ENCODE data around the gene CEP85.

Gene CEP85

GRCh38 chr1:26277261-26277661 is 43.3 kb downstream of the CEP85 start:
- Mint-ChIP-seq H3K27ac (peak overlapping the region; percentile 94), H3K4me1 (ENCODE audit: low read depth) (peaks cover 82% of the 10 kb centered on the region), H3K36me3 (ENCODE audit: low read depth) (peaks cover 72% of the 10 kb centered on the region), H3K27me3 (no peaks in the 10 kb centered on the region), H3K9me3 (no peaks in the 10 kb centered on the region), H3K4me3 (peak overlapping the region; percentile 53)
- intact Hi-C loops (cut with micrococcal nuclease), result loop anchor here (10.0 kb wide), 1 partner anchor 118 kb away; no protein-coding TSS in a partner anchor

- intact Hi-C loops (cut with micrococcal nuclease), result loop anchor here (1.0 to 10.0 kb wide), 2 partner anchors 10 to 117 kb away; no protein-coding TSS in a partner anchor
- H3K4me1 Mint-ChIP-seq (ENCODE audit: low read depth), result peaks cover 84% of the 10 kb centered on the region
- no peak overlapping the region for H3K4me3 Mint-ChIP-seq
- no peaks in the 10 kb centered on the region for H3K27me3 Mint-ChIP-seq
- H3K9me3 Mint-ChIP-seq, result no peaks in the 10 kb centered on the region
- peak overlapping the region; percentile 94 for H3K27ac Mint-ChIP-seq
- peaks cover 72% of the 10 kb centered on the region for H3K36me3 Mint-ChIP-seq (ENCODE audit: low read depth)
These were observed 43.7 kb downstream of the CEP85 start for GRCh38 chr1:26277719-26278118.

- H3K27me3 Mint-ChIP-seq, result no peaks in the 10 kb centered on the region
- peaks cover 86% of the 10 kb centered on the region for H3K4me1 Mint-ChIP-seq (ENCODE audit: low read depth)
- H3K9me3 Mint-ChIP-seq, result no peaks in the 10 kb centered on the region
- intact Hi-C loops (cut with micrococcal nuclease), result loop anchor here (1.0 to 10.0 kb wide), 2 partner anchors 9 to 116 kb away; no protein-coding TSS in a partner anchor
- H3K4me3 Mint-ChIP-seq, result no peak overlapping the region
- H3K36me3 Mint-ChIP-seq (ENCODE audit: low read depth), result peaks cover 73% of the 10 kb centered on the region
- H3K27ac Mint-ChIP-seq, result peak overlapping the region; percentile 94
These were observed 44.3 kb downstream of the CEP85 start for GRCh38 chr1:26278303-26278702.

GRCh38 chr1:26278724-26279455 is 44.9 kb downstream of the CEP85 start:
- Mint-ChIP-seq H3K27ac (peak overlapping the region; percentile 94), H3K27me3 (no peaks in the 10 kb centered on the region), H3K36me3 (ENCODE audit: low read depth) (peaks cover 79% of the 10 kb centered on the region), H3K4me1 (ENCODE audit: low read depth) (peaks cover 92% of the 10 kb centered on the region), H3K4me3 (peak overlapping the region; percentile 86), H3K9me3 (no peaks in the 10 kb centered on the region)
- intact Hi-C loops (cut with micrococcal nuclease), result loop anchor here (1.0 to 10.0 kb wide), 2 partner anchors 8 to 116 kb away; no protein-coding TSS in a partner anchor

GRCh38 chr1:26279456-26280332 is 45.7 kb downstream of the CEP85 start, which contains the start of gene SH3BGRL3:
SH3BGRL3 (plus strand) TSS chr1:26280086; CDS start chr1:26280156, 70 bp downstream.
- Mint-ChIP-seq H3K36me3 (ENCODE audit: low read depth) (peaks cover 80% of the 10 kb centered on the region), H3K4me1 (ENCODE audit: low read depth) (peaks cover 92% of the 10 kb centered on the region), H3K4me3 (peak within 1 kb of the TSS; percentile 86), H3K27me3 (no peaks in the 10 kb centered on the region), H3K9me3 (no peaks in the 10 kb centered on the region), H3K27ac (peak within 1 kb of the TSS; percentile 94)
- intact Hi-C loops (cut with micrococcal nuclease), result loop anchor here (10.0 kb wide), 1 partner anchor 115 kb away; no protein-coding TSS in a partner anchor

- H3K4me1 Mint-ChIP-seq (ENCODE audit: low read depth), result peaks cover 92% of the 10 kb centered on the region
- H3K27ac Mint-ChIP-seq, result peak overlapping the region; percentile 94
- H3K4me3 Mint-ChIP-seq, result peak overlapping the region; percentile 86
- H3K36me3 Mint-ChIP-seq (ENCODE audit: low read depth), result peaks cover 88% of the 10 kb centered on the region
- H3K9me3 Mint-ChIP-seq, result no peaks in the 10 kb centered on the region
- intact Hi-C loops (cut with micrococcal nuclease), result no loop called here
- H3K27me3 Mint-ChIP-seq, result no peaks in the 10 kb centered on the region
These were observed 46.5 kb downstream of the CEP85 start for GRCh38 chr1:26280333-26281042.

- intact Hi-C loops (cut with micrococcal nuclease), result no loop called here
- H3K9me3 Mint-ChIP-seq, result no peaks in the 10 kb centered on the region
- H3K27me3 Mint-ChIP-seq, result no peaks in the 10 kb centered on the region
- H3K27ac Mint-ChIP-seq, result peak overlapping the region; percentile 94
- H3K36me3 Mint-ChIP-seq (ENCODE audit: low read depth), result peaks cover 90% of the 10 kb centered on the region
- peaks cover 91% of the 10 kb centered on the region for H3K4me1 Mint-ChIP-seq (ENCODE audit: low read depth)
- H3K4me3 Mint-ChIP-seq, result peak overlapping the region; percentile 86
These were observed 47.3 kb downstream of the CEP85 start for GRCh38 chr1:26281091-26281958.

GRCh38 chr1:26281971-26282370 is 48.0 kb downstream of the CEP85 start:
- Mint-ChIP-seq H3K4me1 (ENCODE audit: low read depth) (peaks cover 91% of the 10 kb centered on the region), H3K27ac (peak overlapping the region; percentile 94), H3K27me3 (no peaks in the 10 kb centered on the region), H3K9me3 (no peaks in the 10 kb centered on the region), H3K4me3 (peak overlapping the region; percentile 86), H3K36me3 (ENCODE audit: low read depth) (peaks cover 84% of the 10 kb centered on the region)
- intact Hi-C loops (cut with micrococcal nuclease), result no loop called here

GRCh38 chr1:26282401-26282918 is 48.5 kb downstream of the CEP85 start:
- peaks cover 91% of the 10 kb centered on the region for H3K4me1 Mint-ChIP-seq (ENCODE audit: low read depth)
- H3K27me3 Mint-ChIP-seq, result no peaks in the 10 kb centered on the region
- H3K4me3 Mint-ChIP-seq, result peak overlapping the region; percentile 86
- peaks cover 79% of the 10 kb centered on the region for H3K36me3 Mint-ChIP-seq (ENCODE audit: low read depth)
- intact Hi-C loops (cut with micrococcal nuclease), result no loop called here
- H3K9me3 Mint-ChIP-seq, result no peaks in the 10 kb centered on the region
- H3K27ac Mint-ChIP-seq, result peak overlapping the region; percentile 94

GRCh38 chr1:26283279-26283853 is 49.4 kb downstream of the CEP85 start:
- Mint-ChIP-seq H3K4me3 (peak overlapping the region; percentile 37), H3K4me1 (ENCODE audit: low read depth) (peaks cover 91% of the 10 kb centered on the region), H3K27ac (peak overlapping the region; percentile 94), H3K27me3 (no peaks in the 10 kb centered on the region), H3K36me3 (ENCODE audit: low read depth) (peaks cover 70% of the 10 kb centered on the region), H3K9me3 (no peaks in the 10 kb centered on the region)
- intact Hi-C loops (cut with micrococcal nuclease), result no loop called here

GRCh38 chr1:26283871-26284596 is 50.0 kb downstream of the CEP85 start:
- no peaks in the 10 kb centered on the region for H3K9me3 Mint-ChIP-seq
- no peaks in the 10 kb centered on the region for H3K27me3 Mint-ChIP-seq
- H3K4me1 Mint-ChIP-seq (ENCODE audit: low read depth), result peaks cover 91% of the 10 kb centered on the region
- intact Hi-C loops (cut with micrococcal nuclease), result no loop called here
- H3K4me3 Mint-ChIP-seq, result peak overlapping the region; percentile 51
- H3K27ac Mint-ChIP-seq, result peak overlapping the region; percentile 94
- peaks cover 63% of the 10 kb centered on the region for H3K36me3 Mint-ChIP-seq (ENCODE audit: low read depth)

All from dendritic cell treated with granulocyte-macrophage colony-stimulating factor and Interleukin-4, amounts not matched to agents 40 ng/mL and 50 ng/mL, for 4 days (primary cell).